Measurements from ENCODE around the gene VPS29.

Gene VPS29

DNA sequence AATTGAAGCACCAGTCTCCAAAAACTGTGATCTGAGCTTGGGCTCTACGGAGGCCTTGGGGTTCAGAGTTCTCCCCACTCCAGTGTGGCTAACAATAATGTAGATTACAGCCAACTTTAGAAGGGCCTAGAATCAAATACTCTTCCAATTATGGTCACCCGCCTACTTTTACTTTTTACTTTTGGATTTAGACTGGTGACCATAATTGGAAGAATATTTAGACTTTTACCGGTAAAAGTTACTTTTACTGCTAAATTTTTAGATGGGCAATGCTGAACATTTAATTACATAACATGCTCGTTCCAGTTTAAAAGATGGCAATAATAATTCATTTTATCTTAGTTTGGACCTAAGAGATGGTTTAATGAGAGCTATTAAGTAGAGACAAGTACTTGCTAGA lies 42.1 kb upstream of the VPS29 start:
- TF ChIP-seq, protein P1, sequence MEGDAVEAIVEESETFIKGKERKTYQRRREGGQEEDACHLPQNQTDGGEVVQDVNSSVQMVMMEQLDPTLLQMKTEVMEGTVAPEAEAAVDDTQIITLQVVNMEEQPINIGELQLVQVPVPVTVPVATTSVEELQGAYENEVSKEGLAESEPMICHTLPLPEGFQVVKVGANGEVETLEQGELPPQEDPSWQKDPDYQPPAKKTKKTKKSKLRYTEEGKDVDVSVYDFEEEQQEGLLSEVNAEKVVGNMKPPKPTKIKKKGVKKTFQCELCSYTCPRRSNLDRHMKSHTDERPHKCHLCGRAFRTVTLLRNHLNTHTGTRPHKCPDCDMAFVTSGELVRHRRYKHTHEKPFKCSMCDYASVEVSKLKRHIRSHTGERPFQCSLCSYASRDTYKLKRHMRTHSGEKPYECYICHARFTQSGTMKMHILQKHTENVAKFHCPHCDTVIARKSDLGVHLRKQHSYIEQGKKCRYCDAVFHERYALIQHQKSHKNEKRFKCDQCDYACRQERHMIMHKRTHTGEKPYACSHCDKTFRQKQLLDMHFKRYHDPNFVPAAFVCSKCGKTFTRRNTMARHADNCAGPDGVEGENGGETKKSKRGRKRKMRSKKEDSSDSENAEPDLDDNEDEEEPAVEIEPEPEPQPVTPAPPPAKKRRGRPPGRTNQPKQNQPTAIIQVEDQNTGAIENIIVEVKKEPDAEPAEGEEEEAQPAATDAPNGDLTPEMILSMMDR (IDR thresholded peaks at IDR 0.05; ENCODE audit: low read depth, low read length) = no peak

GRCh38 chr12:110543252-110543959 lies 41.5 kb upstream of the VPS29 start:
- TF ChIP-seq, protein P1 (IDR thresholded peaks at IDR 0.05; ENCODE audit: low read depth, low read length) = no peak
- DNase-seq (ENCODE audit: extremely low read depth, low read depth) = peak; percentile 64

More for the DNA sequence above, 42.1 kb upstream of the VPS29 start:
- no peak for DNase-seq (ENCODE audit: extremely low read depth, low read depth)

- DNase-seq (ENCODE audit: extremely low read depth, low read depth) = no peak
- TF ChIP-seq, protein P1 (IDR thresholded peaks at IDR 0.05; ENCODE audit: low read depth, low read length) = no peak
Observed at GRCh38 chr12:110540048-110540447, 38.1 kb upstream of the VPS29 start.

DNA sequence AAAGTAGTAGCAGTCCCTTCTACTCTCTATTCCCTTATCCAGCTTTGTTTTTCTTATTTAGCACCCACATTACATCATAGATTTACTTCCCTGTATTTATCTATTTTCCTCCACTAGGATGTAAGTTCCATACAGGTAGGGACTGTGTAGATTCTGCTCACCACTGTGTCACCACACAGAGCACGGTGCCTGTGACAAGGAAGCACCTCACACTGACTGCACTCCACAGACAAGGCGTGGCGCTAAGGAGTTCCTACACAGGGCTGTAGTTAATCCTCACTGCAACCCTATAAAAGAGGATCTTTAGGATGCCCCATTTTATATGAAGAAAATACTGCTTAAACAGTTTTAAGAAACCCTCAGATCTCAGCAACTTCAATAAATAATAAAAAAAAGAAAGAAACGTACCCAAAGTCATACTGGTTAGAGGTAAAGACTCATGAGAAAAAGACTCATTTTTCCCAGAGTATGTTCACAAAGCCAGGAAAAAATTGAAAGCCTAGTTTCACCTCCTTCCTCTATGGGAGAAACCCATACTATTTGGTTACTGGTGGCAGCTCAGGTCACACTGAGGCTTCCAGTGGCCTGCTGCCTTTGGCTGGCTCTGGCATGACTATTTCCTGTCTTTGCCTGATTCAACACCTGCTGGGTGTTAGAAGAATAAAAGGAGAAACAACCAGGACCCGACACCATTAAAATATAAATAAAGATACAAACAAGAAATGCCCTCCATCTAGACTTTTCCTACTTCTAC lies 37.1 kb upstream of the VPS29 start:
- no peak for DNase-seq (ENCODE audit: extremely low read depth, low read depth)

DNA sequence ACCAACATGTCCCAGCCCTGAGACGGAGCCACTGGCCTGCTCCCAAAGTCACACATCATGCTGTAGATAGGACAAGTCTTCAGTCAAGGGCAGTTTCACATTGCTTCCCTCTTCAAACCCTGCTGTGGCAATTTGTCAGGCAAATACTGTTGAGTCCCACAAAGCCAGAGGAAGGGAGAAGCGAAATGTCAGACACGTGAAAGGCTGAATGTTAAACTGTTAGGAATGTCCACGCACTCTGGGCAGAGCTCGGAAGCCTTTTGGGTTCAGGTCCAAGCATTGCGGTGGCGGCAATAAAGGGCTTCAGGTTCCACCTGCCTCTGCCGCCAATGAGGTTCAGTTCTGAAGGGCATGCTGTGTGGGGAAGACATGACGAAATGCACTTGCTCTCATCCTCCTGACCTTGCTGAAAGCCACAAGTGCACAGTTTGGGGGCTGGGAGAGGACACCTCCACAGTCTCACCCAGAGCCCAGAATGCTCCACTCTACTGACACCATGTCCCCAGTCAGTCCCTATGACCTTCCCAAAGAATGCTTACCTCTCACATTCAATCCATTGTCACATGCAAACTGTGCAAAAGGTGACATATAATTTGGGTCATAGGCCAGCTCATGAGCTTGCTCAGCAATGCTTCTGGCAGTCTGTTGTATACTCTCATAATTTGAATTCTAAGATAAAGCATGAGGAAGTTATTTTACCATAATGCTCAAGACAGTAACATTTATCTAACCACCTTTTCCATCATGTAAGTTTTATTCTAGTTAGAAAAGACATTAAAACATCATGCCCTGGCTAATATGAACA lies 35.9 kb upstream of the VPS29 start:
- TF ChIP-seq, protein P1 (IDR thresholded peaks at IDR 0.05; ENCODE audit: low read depth, low read length) = no peak
- no peak for DNase-seq (ENCODE audit: extremely low read depth, low read depth)

More for the DNA sequence above, 37.1 kb upstream of the VPS29 start:
- TF ChIP-seq, protein P1 (IDR thresholded peaks at IDR 0.05; ENCODE audit: low read depth, low read length) = no peak

GRCh38 chr12:110536834-110537604 lies 35.1 kb upstream of the VPS29 start:
- TF ChIP-seq, protein P1 (IDR thresholded peaks at IDR 0.05; ENCODE audit: low read depth, low read length) = no peak
- no peak for DNase-seq (ENCODE audit: extremely low read depth, low read depth)

Measured in AG09319 (cell line).